GM06990 (cell line): ENCODE data around the gene C19orf81.

Source experiments
- DNase-seq: peaks from one replicate; pipeline ENCODE4 v3.0.0-alpha.2; 2011; ENCODE audit not compliant: insufficient read length; ENCODE audit errors: extremely low read depth
- H3K27me3 ChIP-seq: replicated peaks from 2 replicates; pipeline ENCODE4 v1.6.0; 2011; ENCODE audit warnings: low read length; ENCODE audit not compliant: control insufficient read depth, insufficient read depth
- H3K36me3 ChIP-seq: 2 replicates; pipeline ENCODE4 v1.5.1; 2011; ENCODE audit warnings: low read length; ENCODE audit not compliant: control insufficient read depth, insufficient read depth
- H3K4me3 ChIP-seq: replicated peaks from 2 replicates; pipeline ENCODE4 v1.5.1; 2011; ENCODE audit warnings: low read depth, mild to moderate bottlenecking, control low read depth, low read length
- TF ChIP-seq, protein P1 (sequence below): IDR thresholded peaks from 2 replicates; pipeline ENCODE4 v1.5.1; 2011; ENCODE audit warnings: low read length, control low read depth, mild to moderate bottlenecking, inconsistent platforms; ENCODE audit not compliant: insufficient read depth, poor library complexity, severe bottlenecking

The C19orf81 gene

DNA sequence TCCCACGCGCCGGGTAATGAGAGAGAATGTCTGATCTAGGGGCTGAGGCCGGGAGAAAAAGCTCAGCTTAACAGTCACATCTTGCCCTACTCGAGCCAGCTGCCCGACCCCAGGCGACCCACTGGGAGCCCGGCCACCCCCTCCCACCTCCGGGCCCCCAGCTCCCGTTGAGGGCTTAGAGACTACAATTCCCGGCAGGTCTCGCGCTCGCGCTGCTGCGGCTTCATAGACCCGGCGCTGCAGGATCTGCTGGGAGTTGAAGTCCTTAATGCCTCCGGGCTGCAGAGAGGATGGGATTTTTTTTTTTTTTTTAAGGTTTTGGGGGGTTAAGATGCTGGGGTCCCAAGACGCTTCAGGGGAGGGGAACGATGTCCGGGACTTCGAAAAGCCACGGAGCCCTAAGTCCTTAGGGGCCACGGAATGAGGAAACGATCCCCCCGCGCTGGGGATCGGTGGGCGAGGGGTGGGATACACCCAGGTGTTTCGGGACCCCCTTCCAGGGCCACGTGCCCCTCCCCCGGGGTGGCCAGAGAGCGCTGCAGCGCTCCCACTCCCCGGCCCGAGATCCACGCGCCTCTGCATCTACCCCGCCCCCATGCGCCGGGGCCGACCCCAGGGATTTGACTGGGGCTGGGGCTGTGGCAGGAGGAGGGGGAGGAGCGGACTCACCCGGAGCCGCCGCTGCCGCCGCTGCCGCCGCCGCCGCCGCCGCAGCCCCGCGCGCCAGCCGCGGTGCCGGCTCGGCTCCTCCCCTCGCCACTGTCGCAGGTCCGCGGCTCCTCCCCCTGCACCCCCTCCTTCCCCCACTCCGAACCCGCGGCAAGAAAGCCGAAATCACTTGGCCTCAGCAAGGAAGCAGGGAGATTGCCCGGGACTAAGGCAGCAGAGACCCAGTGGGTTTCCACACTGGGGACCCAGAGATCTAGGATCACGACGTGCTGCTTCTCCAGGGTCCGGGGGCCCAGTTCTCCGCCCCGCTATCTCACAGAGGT is 9.8 kb upstream of the C19orf81 start, which contains the start of gene SYT3:
Gene SYT3 (minus strand): TSS at position 761 of the 992 bp plus-strand sequence. CDS start 2,470 bp downstream, outside the sequence.
- Histone ChIP-seq H3K36me3 (no peaks in the 10 kb centered on the region), H3K4me3 (no peak within 1 kb of the TSS), H3K27me3 (no peaks in the 10 kb centered on the region; the same call in 1 of the 2 replicates)
- no peak for DNase-seq
- TF ChIP-seq, protein P1, sequence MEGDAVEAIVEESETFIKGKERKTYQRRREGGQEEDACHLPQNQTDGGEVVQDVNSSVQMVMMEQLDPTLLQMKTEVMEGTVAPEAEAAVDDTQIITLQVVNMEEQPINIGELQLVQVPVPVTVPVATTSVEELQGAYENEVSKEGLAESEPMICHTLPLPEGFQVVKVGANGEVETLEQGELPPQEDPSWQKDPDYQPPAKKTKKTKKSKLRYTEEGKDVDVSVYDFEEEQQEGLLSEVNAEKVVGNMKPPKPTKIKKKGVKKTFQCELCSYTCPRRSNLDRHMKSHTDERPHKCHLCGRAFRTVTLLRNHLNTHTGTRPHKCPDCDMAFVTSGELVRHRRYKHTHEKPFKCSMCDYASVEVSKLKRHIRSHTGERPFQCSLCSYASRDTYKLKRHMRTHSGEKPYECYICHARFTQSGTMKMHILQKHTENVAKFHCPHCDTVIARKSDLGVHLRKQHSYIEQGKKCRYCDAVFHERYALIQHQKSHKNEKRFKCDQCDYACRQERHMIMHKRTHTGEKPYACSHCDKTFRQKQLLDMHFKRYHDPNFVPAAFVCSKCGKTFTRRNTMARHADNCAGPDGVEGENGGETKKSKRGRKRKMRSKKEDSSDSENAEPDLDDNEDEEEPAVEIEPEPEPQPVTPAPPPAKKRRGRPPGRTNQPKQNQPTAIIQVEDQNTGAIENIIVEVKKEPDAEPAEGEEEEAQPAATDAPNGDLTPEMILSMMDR = no peak

GRCh38 chr19:50640368-50640767 is 8.9 kb upstream of the C19orf81 start:
- TF ChIP-seq, protein P1 = no peak
- no peaks in the 10 kb centered on the region; the same call in 1 of the 2 replicates for H3K27me3 ChIP-seq

DNA sequence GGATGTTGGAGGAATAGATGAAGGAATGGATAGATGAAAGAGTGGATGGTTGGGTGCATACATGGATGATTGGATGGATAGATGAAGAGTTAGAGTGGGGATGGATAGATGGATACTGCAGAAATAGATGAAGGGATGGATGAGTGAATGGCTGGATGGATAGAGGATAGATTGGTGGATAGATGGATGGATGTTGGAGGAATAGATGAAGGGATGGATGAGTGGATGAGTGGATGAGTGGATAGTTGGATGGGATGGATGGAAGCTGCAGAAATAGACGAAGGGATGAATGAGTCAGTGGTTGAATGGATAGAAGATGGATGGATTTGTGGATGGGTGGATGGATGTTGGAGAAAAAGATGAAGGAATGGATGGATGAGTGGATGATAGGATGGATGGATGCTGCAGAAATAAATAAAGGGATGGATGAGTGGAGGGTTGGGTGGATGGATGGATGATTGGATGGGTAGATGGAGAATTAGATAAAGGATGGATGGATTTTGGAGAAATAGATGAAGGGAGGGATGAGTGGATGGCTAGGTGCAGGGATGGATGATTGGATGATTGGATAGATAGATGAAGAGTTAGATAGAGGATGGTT is 4.8 kb upstream of the C19orf81 start:
- no peak overlapping the region for H3K4me3 ChIP-seq
- no peaks in the 10 kb centered on the region; the same call in 1 of the 2 replicates for H3K27me3 ChIP-seq
- no peak for DNase-seq
- TF ChIP-seq, protein P1 = no peak
- no peaks in the 10 kb centered on the region for H3K36me3 ChIP-seq

More at GRCh38 chr19:50640368-50640767, 8.9 kb upstream of the C19orf81 start:
- H3K36me3 ChIP-seq = no peaks in the 10 kb centered on the region
- no peak overlapping the region for H3K4me3 ChIP-seq
- no peak for DNase-seq

GRCh38 chr19:50645107-50645506 is 4.1 kb upstream of the C19orf81 start:
- TF ChIP-seq, protein P1 = no peak
- H3K27me3 ChIP-seq = no peaks in the 10 kb centered on the region; the same call in 1 of the 2 replicates
- no peaks in the 10 kb centered on the region for H3K36me3 ChIP-seq
- DNase-seq = no peak
- no peak overlapping the region for H3K4me3 ChIP-seq

DNA sequence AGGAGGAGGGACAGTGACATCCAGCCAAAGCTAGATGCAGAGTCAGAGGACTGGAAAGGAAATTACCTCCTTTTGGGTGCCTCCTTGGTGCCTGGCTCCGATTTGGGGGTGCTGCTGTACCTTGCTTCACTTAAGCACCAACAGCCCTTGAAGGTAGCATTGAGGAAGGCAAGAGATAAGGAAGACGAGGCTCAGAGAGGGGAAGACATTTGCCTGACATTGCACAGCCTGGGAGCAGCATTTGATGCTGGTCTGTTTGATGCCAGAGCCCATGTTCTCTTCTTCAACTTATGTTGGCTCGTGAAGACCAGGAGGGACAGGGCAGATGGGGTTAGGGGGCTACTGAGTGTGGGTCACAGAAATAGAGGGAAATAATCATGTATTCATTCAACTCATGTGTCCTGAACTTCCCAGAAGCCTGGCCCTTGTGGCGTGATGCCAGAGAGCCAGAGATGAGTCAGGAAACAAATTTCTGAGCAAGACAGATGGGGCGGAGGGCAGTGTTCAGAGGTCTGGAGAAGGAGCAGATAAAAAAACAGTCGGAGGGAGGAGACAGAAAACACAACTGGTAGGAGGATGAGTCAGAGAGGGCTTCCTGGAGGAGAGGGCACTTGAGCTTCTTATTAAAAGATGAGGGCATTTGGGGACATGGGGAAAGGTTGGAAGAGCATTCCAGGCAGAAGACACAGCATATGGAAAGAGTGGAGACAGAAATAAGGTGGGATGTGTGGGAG is 3.0 kb upstream of the C19orf81 start:
- no peak for DNase-seq
- H3K4me3 ChIP-seq = no peak overlapping the region
- TF ChIP-seq, protein P1 = no peak
- H3K36me3 ChIP-seq = no peaks in the 10 kb centered on the region
- no peaks in the 10 kb centered on the region for H3K27me3 ChIP-seq
